HG03571 (cell line): Measurements from ENCODE around the gene ABHD2.

Experiments used
- ATAC-seq: cut with Tn5 transposase; IDR thresholded peaks from one replicate; pipeline ENCODE4 v1.9.1; 2021; ENCODE audit not compliant: unreplicated experiment

Gene ABHD2

GRCh38 chr15:89187301-89187985, 99.2 kb downstream of the ABHD2 start:
- no peak for ATAC-seq

- no peak for ATAC-seq
These were observed 99.8 kb downstream of the ABHD2 start for GRCh38 chr15:89187986-89188514.

GRCh38 chr15:89192136-89192535, 103.9 kb downstream of the ABHD2 start:
- ATAC-seq: no peak

GRCh38 chr15:89192766-89193165, 104.5 kb downstream of the ABHD2 start:
- ATAC-seq: no peak

- ATAC-seq: no peak
These were observed 106.4 kb downstream of the ABHD2 start for GRCh38 chr15:89194608-89195007.

- no peak for ATAC-seq
These were observed 107.6 kb downstream of the ABHD2 start for GRCh38 chr15:89195836-89196235.

- ATAC-seq: no peak
These were observed 108.0 kb downstream of the ABHD2 start for GRCh38 chr15:89196241-89196640.

GRCh38 chr15:89196994-89197393, 108.7 kb downstream of the ABHD2 start:
- no peak for ATAC-seq

GRCh38 chr15:89197503-89197971, 109.3 kb downstream of the ABHD2 start:
- ATAC-seq: no peak

GRCh38 chr15:89198196-89198595, 109.9 kb downstream of the ABHD2 start:
- no peak for ATAC-seq

- no peak for ATAC-seq
These were observed 110.7 kb downstream of the ABHD2 start for GRCh38 chr15:89198934-89199333.

GRCh38 chr15:89199746-89200145, 111.5 kb downstream of the ABHD2 start:
- ATAC-seq: no peak

- no peak for ATAC-seq
These were observed 111.9 kb downstream of the ABHD2 start for GRCh38 chr15:89200182-89200581.

- ATAC-seq: no peak
These were observed 113.3 kb downstream of the ABHD2 start for GRCh38 chr15:89201465-89202005.

GRCh38 chr15:89203705-89204273, 115.5 kb downstream of the ABHD2 start:
- no peak for ATAC-seq

GRCh38 chr15:89205991-89206585, 117.8 kb downstream of the ABHD2 start:
- no peak for ATAC-seq

- peak; percentile 81 for ATAC-seq
These were observed 118.7 kb downstream of the ABHD2 start for GRCh38 chr15:89206908-89207331.

- no peak for ATAC-seq
These were observed 120.0 kb downstream of the ABHD2 start for GRCh38 chr15:89208256-89208655.

- no peak for ATAC-seq
These were observed 120.8 kb downstream of the ABHD2 start for GRCh38 chr15:89209057-89209456.

- ATAC-seq: no peak
These were observed 123.5 kb downstream of the ABHD2 start for GRCh38 chr15:89211678-89212170.

- ATAC-seq: no peak
These were observed 127.4 kb downstream of the ABHD2 start for GRCh38 chr15:89215627-89216026.

- ATAC-seq: no peak
These were observed 128.8 kb downstream of the ABHD2 start for GRCh38 chr15:89217031-89217430.
